Lung (tissue), 12 donors: Measurements from ENCODE around the gene KCP. TPM values are rescaled to one million over a fixed set of nuclear protein-coding genes. Genes with fewer than 3 reads are reported as not detected.
A peak's percentile ranks its signal among the peaks of the same experiment; 100 is the strongest.

Source experiments
- ATAC-seq: fragments of 200-7000 bp; cut with Tn5 transposase; one replicate; pipeline ENCODE4 v1.9.1; 2020; ENCODE audit warnings: moderate number of reproducible peaks; ENCODE audit not compliant: insufficient read depth, low FRiP score
- DNase-seq, 3 donors: peaks; one replicate each; pipeline ENCODE4 v3.0.0-alpha.2; 2013 to 2017
- H3K27ac ChIP-seq, 2 donors: one replicate each; pipeline ENCODE4 v1.5.1; 2013; ENCODE audit warnings: mild to moderate bottlenecking in 2 of 2, moderate library complexity in 2 of 2, control low read depth in 1 of 2, inconsistent platforms in 1 of 2, low read depth in 1 of 2, low read length in 1 of 2
- H3K27me3 ChIP-seq, 3 donors: one replicate each; pipeline ENCODE4 v1.5.1; 2013; ENCODE audit warnings: low read length in 2 of 3; ENCODE audit not compliant: control insufficient read depth in 3 of 3, insufficient read depth in 3 of 3
- H3K36me3 ChIP-seq, 4 donors: one replicate each; pipeline ENCODE4 v1.5.1; 2013; ENCODE audit warnings: low read length in 4 of 4, mild to moderate bottlenecking in 1 of 4, moderate library complexity in 1 of 4; ENCODE audit not compliant: control insufficient read depth in 4 of 4, insufficient read depth in 4 of 4
- H3K4me1 ChIP-seq, 5 donors: one replicate each; pipeline ENCODE4 v1.5.1; 2013; ENCODE audit warnings: low read length in 5 of 5, mild to moderate bottlenecking in 2 of 5, moderate library complexity in 1 of 5; ENCODE audit not compliant: control insufficient read depth in 5 of 5, insufficient read depth in 5 of 5
- H3K4me3 ChIP-seq: one replicate; pipeline ENCODE4 v1.5.1; 2013; ENCODE audit warnings: mild to moderate bottlenecking, control low read depth, moderate library complexity
- H3K9ac ChIP-seq, 2 donors: one replicate each; pipeline ENCODE4 v1.5.1; 2013; ENCODE audit warnings: low read length in 2 of 2, control low read depth in 1 of 2; ENCODE audit not compliant: insufficient read depth in 1 of 2
- H3K9me3 ChIP-seq, 4 donors: one replicate each; pipeline ENCODE4 v1.5.1; 2013; ENCODE audit warnings: low read length in 3 of 4, mild to moderate bottlenecking in 1 of 4, moderate library complexity in 1 of 4; ENCODE audit not compliant: control insufficient read depth in 4 of 4, insufficient read depth in 3 of 4
- WGBS, 2 donors: extraction: QIAGEN DNeasy Blood & Tissue Kit; methylation state at CpG; one replicate each; pipeline ENCODE4 v1.1.7; 2013; 5-methylcytosine and 5-hydroxymethylcytosine counted together
- polyA plus RNA-seq, 2 donors: library from polyadenylated mRNA; stranded (reverse); fragments of 200-250 nt; gene quantifications; one replicate each; pipeline ENCODE4 v1.2.1, GENCODE V29; 2013
- total RNA-seq, 2 donors: library from RNA; depleted of rRNA in 1 of 2; stranded (reverse); fragments of >200 nt in 1 of 2; gene quantifications; one replicate each; pipeline ENCODE4 v1.2.1, GENCODE V29; 2014 to 2021
- TF ChIP-seq, protein P1 (sequence below): IDR thresholded peaks from 2 replicates; pipeline ENCODE4 v1.5.1; 2012; ENCODE audit warnings: mild to moderate bottlenecking; ENCODE audit errors: control extremely low read depth, extremely low read depth
- donor health status: control.
- donor health status: control.
- donor health status: Bipolar disorder and iron deficiency.
- donor health status: healthy.
- donor health status: DM: yes; HTN: yes; CAD: no.

The KCP gene
- total and polyA plus RNA-seq, 4 donors, result 0.22 to 3.9 (median 0.56) TPM

DNA sequence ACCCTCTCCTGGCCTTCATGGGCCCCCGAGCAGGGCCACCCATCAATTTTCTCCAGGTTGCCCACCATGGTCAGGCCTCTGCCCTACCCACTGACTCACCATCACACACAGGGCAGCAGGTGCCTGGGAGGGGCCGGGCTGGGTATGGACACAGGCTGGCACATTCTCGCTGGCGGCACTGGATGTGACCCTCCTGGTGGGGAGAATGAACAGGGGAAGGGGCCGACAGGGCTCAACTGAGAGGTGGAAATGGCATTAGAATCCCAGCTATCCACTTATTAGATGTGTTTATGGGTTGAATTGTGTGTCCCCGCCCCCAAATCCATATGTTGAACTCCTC, 16.4 kb downstream of the KCP start:
- peak in 1 of 3 donors; percentile 2 for DNase-seq
- peaks cover 0 to 2% (median 0%) of the 10 kb centered on the region in 4 donors for H3K9me3 ChIP-seq
- TF ChIP-seq, protein P1, sequence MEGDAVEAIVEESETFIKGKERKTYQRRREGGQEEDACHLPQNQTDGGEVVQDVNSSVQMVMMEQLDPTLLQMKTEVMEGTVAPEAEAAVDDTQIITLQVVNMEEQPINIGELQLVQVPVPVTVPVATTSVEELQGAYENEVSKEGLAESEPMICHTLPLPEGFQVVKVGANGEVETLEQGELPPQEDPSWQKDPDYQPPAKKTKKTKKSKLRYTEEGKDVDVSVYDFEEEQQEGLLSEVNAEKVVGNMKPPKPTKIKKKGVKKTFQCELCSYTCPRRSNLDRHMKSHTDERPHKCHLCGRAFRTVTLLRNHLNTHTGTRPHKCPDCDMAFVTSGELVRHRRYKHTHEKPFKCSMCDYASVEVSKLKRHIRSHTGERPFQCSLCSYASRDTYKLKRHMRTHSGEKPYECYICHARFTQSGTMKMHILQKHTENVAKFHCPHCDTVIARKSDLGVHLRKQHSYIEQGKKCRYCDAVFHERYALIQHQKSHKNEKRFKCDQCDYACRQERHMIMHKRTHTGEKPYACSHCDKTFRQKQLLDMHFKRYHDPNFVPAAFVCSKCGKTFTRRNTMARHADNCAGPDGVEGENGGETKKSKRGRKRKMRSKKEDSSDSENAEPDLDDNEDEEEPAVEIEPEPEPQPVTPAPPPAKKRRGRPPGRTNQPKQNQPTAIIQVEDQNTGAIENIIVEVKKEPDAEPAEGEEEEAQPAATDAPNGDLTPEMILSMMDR, result no peak
- H3K4me3 ChIP-seq, result no peak overlapping the region
- peaks cover 0 to 8% (median 0%) of the 10 kb centered on the region in 3 donors for H3K27me3 ChIP-seq
- WGBS, 2 donors, result 93 to 94% methylated on average over 6 of the region's 6 CpGs
- no peak overlapping the region for H3K9ac ChIP-seq
- H3K36me3 ChIP-seq, result no peaks in the 10 kb centered on the region
- no peak for ATAC-seq
- no peak overlapping the region for H3K27ac ChIP-seq
- H3K4me1 ChIP-seq, result peaks cover 0 to 3% (median 0%) of the 10 kb centered on the region in 5 donors

DNA sequence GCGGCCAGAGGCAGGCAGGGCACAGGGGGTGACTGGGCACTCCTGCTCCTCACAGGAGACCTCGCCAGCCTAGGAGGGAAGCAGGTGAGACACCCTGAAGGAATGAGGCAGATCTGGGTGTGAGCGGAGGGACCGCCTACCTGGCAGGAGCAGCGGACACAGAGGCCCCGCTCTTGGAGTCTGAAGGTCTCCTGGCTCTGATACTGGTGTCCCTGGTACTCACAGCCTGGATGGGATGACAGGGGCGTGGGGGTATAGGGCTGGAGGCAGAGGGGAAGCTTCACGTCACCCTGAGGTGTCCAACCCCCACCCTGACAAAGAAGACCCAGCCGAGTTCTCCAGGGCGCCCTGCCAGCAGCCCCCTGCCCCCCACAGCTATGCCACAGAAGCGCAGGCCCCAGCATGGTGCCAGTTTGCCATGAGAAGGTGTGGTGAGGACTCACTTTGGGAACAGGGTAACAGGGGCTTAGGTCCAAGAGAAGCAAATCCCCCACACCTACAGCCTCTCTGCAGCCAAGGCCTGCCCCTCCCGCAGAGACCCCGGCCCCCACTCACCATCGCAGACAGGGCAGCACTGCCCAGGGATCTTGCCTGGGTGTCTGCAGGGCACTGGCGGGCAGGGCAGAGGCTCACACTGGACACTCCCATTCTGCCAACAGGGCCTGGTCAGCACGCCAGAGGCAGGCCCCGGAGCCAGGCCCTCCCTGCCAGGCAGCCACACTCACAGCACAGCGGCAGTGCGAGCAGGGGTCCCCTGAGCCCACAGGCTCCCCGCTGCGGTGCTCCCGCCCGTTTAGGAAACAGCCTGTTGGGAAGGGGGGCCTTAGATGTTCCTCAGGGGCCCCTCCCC, 17.0 kb downstream of the KCP start:
- Histone ChIP-seq H3K36me3 (no peaks in the 10 kb centered on the region), H3K9ac (no peak overlapping the region), H3K4me3 (no peak overlapping the region), H3K27me3 (peaks cover 0 to 8% (median 0%) of the 10 kb centered on the region in 3 donors), H3K4me1 (peaks cover 0 to 3% (median 0%) of the 10 kb centered on the region in 5 donors), H3K27ac (no peak overlapping the region), H3K9me3 (peaks cover 0 to 2% (median 0%) of the 10 kb centered on the region in 4 donors)
- DNase-seq (peak in 1 of 3 donors; percentile 4), ATAC-seq (no peak)
- 88 to 89% methylated on average over 21 to 23 of the region's 23 CpGs for WGBS, 2 donors
- TF ChIP-seq, protein P1, result no peak

DNA sequence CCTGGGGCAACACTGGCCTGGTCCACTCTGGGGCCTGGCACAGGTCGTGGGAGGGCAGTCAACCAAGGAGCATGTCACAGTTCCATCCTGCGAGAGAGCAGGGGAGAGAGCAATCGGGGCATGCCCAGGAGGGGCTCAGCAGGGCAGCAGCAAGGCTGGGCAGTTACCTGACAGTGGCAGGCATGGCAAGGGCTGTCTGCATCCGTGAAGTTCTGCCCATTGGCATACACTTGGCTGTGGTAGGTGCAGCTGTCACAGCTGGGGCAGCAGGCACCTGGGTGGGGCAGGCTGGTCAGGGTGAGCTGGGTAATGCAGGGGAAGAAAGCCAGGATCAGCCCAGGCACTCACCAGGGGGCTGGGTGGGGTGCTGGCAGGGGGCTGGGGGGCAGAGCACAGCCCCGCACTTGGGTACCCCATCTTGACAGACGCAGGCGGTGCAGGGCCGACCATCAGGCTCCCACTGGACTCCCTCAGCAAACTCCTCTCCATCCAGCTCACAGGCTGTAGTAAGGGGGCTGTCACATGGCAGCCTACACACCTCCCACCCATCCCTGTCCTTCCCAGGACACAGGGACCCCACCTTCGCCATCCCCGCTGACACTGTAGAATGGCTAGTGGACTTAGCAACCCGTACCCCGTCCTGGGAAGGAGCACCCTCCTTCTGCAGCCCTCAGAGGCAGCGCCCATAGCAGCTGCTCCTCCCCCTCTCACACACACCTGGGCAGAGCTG, 17.8 kb downstream of the KCP start:
- H3K9me3 ChIP-seq, result no peaks in the 10 kb centered on the region
- WGBS, 2 donors, result 91 to 92% methylated on average over 13 of the region's 13 CpGs
- peaks cover 0 to 3% (median 0%) of the 10 kb centered on the region in 5 donors for H3K4me1 ChIP-seq
- peak in 1 of 3 donors; percentile 9 for DNase-seq
- TF ChIP-seq, protein P1, result no peak
- peaks cover 0 to 8% (median 0%) of the 10 kb centered on the region in 3 donors for H3K27me3 ChIP-seq
- no peak for ATAC-seq
- no peaks in the 10 kb centered on the region for H3K36me3 ChIP-seq
- H3K4me3 ChIP-seq, result no peak overlapping the region
- no peak overlapping the region for H3K27ac ChIP-seq
- H3K9ac ChIP-seq, result no peak overlapping the region
